ENCODE results near the gene NRIP3. TPM values are rescaled to one million over a fixed set of nuclear protein-coding genes. Genes with fewer than 3 reads are reported as not detected.

The NRIP3 gene
- total and polyA plus RNA-seq, 2 of the 13 experiments (the other 11 are each of a cell fraction or from before 2014, with no cell fraction given) = 0.04 to 0.07 TPM

GRCh38 chr11:9047964-9048523 is 44.2 kb upstream of the NRIP3 start:
- Histone ChIP-seq H3K9me3 (ENCODE audit: low read length) (no peaks in the 10 kb centered on the region), H3K9ac (ENCODE audit: insufficient read depth, low read depth, low read length) (no peak overlapping the region), H4K20me1 (ENCODE audit: insufficient read depth, low read length) (no peaks in the 10 kb centered on the region), H3K4me1 (ENCODE audit: insufficient read depth, low read length) (no peaks in the 10 kb centered on the region), H3K27me3 (ENCODE audit: control insufficient read depth in 1 of 2, insufficient read depth in 2 of 2, low read length in 2 of 2) (peaks cover 5 to 35% of the 10 kb centered on the region in 2 experiments; a peak in 2 of 5 replicates), H3K4me3 (replicated peaks in 1 of 3; ENCODE audit: insufficient read depth in 1 of 3, low read depth in 2 of 3, low read length in 3 of 3) (no peak overlapping the region), H3K4me2 (ENCODE audit: low read depth, low read length) (no peak overlapping the region), H3K36me3 (replicated peaks in 1 of 2; ENCODE audit: control insufficient read depth in 1 of 2, insufficient read depth in 2 of 2, low read length in 2 of 2) (no peaks in the 10 kb centered on the region), H2AFZ (ENCODE audit: low read length) (no peak overlapping the region), H3K79me2 (ENCODE audit: insufficient read depth, low read length) (no peaks in the 10 kb centered on the region), H3K27ac (ENCODE audit: extremely low read length, insufficient read depth, low read length) (no peak overlapping the region)
- POLR2A ChIA-PET = no interaction called here
- TF ChIP-seq BRF2 (CRISPR knock-in tag; IDR thresholded peaks at IDR 0.05) = no peak
- no peak for TF ChIP-seq ZNF24 (IDR thresholded peaks at IDR 0.05)
- no peak for DNase-seq (ENCODE audit: low spot score)
- no peak for ATAC-seq
- in situ Hi-C loops (cut with HindIII; ENCODE audit: extremely low pct_ligation_motif_present, low pct_unique_long_range_greater_than_20kb) = no loop called here
- FAIRE-seq = no peak
- 36% methylated on average over 9 of the region's 9 CpGs for WGBS (ENCODE audit: low lambda C conversion rate)
- no TSS peak for BruUV-seq (replicated peaks)
- CTCF ChIA-PET (ENCODE audit: low intra/inter-chr PET ratio, low total read pairs) = no interaction called here
- intact Hi-C loops (cut with micrococcal nuclease; ENCODE audit: unreplicated experiment) = no loop called here

GRCh38 chr11:9046481-9046880 is 42.7 kb upstream of the NRIP3 start:
- DNase-seq (ENCODE audit: low spot score) (no peak), ATAC-seq (no peak), FAIRE-seq (no peak)
- WGBS (ENCODE audit: low lambda C conversion rate) = 23% methylated on average over 4 of the region's 4 CpGs
- Histone ChIP-seq H3K4me3 (replicated peaks in 1 of 3; ENCODE audit: insufficient read depth in 1 of 3, low read depth in 2 of 3, low read length in 3 of 3) (no peak overlapping the region), H3K9me3 (ENCODE audit: low read length) (no peaks in the 10 kb centered on the region), H4K20me1 (ENCODE audit: insufficient read depth, low read length) (no peaks in the 10 kb centered on the region), H3K27me3 (ENCODE audit: control insufficient read depth in 1 of 2, insufficient read depth in 2 of 2, low read length in 2 of 2) (peaks cover 5 to 36% of the 10 kb centered on the region in 2 experiments; a peak in 2 of 5 replicates), H2AFZ (ENCODE audit: low read length) (no peak overlapping the region), H3K27ac (ENCODE audit: extremely low read length, insufficient read depth, low read length) (no peak overlapping the region), H3K36me3 (replicated peaks in 1 of 2; ENCODE audit: control insufficient read depth in 1 of 2, insufficient read depth in 2 of 2, low read length in 2 of 2) (no peaks in the 10 kb centered on the region), H3K9ac (ENCODE audit: insufficient read depth, low read depth, low read length) (no peak overlapping the region), H3K4me1 (ENCODE audit: insufficient read depth, low read length) (no peaks in the 10 kb centered on the region), H3K4me2 (ENCODE audit: low read depth, low read length) (no peak overlapping the region), H3K79me2 (ENCODE audit: insufficient read depth, low read length) (no peaks in the 10 kb centered on the region)
- BruUV-seq (replicated peaks) = no TSS peak
- CTCF ChIA-PET (ENCODE audit: low intra/inter-chr PET ratio, low total read pairs) = no interaction called here
- intact Hi-C loops (cut with micrococcal nuclease; ENCODE audit: unreplicated experiment) (no loop called here), in situ Hi-C loops (cut with HindIII; ENCODE audit: extremely low pct_ligation_motif_present, low pct_unique_long_range_greater_than_20kb) (no loop called here)
- POLR2A ChIA-PET = no interaction called here
- no peak for TF ChIP-seq USF2 (IDR thresholded peaks at IDR 0.05; ENCODE audit: low read depth, low read length)
- no peak for TF ChIP-seq USF2 (CRISPR knock-in tag; IDR thresholded peaks at IDR 0.05; ENCODE audit: borderline replicate concordance)
- no peak for TF ChIP-seq SNRNP70 (IDR thresholded peaks at IDR 0.05; ENCODE audit: low read depth, low read length)
- TF ChIP-seq RAD21 (CRISPR knock-in tag; IDR thresholded peaks at IDR 0.05) = no peak
- TF ChIP-seq ZNF281 (CRISPR knock-in tag; IDR thresholded peaks at IDR 0.05; ENCODE audit: borderline replicate concordance) = no peak
- no peak for TF ChIP-seq ZNF205 (CRISPR knock-in tag; IDR thresholded peaks at IDR 0.05)
- TF ChIP-seq TBX2 (CRISPR knock-in tag; IDR thresholded peaks at IDR 0.05; ENCODE audit: borderline replicate concordance) = no peak
- no peak for TF ChIP-seq ZNF703 (CRISPR knock-in tag; IDR thresholded peaks at IDR 0.05; ENCODE audit: borderline replicate concordance)
- TF ChIP-seq ZNF737 (CRISPR knock-in tag; IDR thresholded peaks at IDR 0.05; ENCODE audit: borderline replicate concordance) = no peak
- no peak for TF ChIP-seq ZNF160 (CRISPR knock-in tag; IDR thresholded peaks at IDR 0.05)
- no peak for TF ChIP-seq RARG (CRISPR knock-in tag; IDR thresholded peaks at IDR 0.05; ENCODE audit: low read depth)
